GM21529 (cell line): ENCODE data around the gene SETBP1.

Experiments used
- ATAC-seq: cut with Tn5 transposase; IDR thresholded peaks from one replicate; pipeline ENCODE4 v1.9.1; 2021; ENCODE audit not compliant: unreplicated experiment

Gene SETBP1

GRCh38 chr18:44811572-44812125 lies 131.0 kb downstream of the SETBP1 start:
- ATAC-seq = no peak

- no peak for ATAC-seq
These were observed 131.7 kb downstream of the SETBP1 start for GRCh38 chr18:44812426-44812825.

GRCh38 chr18:44813586-44813985 lies 132.9 kb downstream of the SETBP1 start:
- no peak for ATAC-seq

GRCh38 chr18:44815108-44815507 lies 134.4 kb downstream of the SETBP1 start:
- ATAC-seq = no peak

- ATAC-seq = no peak
These were observed 135.4 kb downstream of the SETBP1 start for GRCh38 chr18:44816050-44816449.

- ATAC-seq = no peak
These were observed 135.8 kb downstream of the SETBP1 start for GRCh38 chr18:44816477-44816876.

- no peak for ATAC-seq
These were observed 137.3 kb downstream of the SETBP1 start for GRCh38 chr18:44817831-44818473.

- ATAC-seq = peak; percentile 55
These were observed 138.1 kb downstream of the SETBP1 start for GRCh38 chr18:44818668-44819403.

GRCh38 chr18:44819944-44820510 lies 139.3 kb downstream of the SETBP1 start:
- no peak for ATAC-seq

- ATAC-seq = no peak
These were observed 141.2 kb downstream of the SETBP1 start for GRCh38 chr18:44821924-44822323.

- no peak for ATAC-seq
These were observed 142.6 kb downstream of the SETBP1 start for GRCh38 chr18:44823286-44823685.

GRCh38 chr18:44823782-44824181 lies 143.1 kb downstream of the SETBP1 start:
- no peak for ATAC-seq

GRCh38 chr18:44824884-44825283 lies 144.2 kb downstream of the SETBP1 start:
- ATAC-seq = no peak

- no peak for ATAC-seq
These were observed 146.0 kb downstream of the SETBP1 start for GRCh38 chr18:44826418-44827259.

- no peak for ATAC-seq
These were observed 147.4 kb downstream of the SETBP1 start for GRCh38 chr18:44828080-44828479.

- ATAC-seq = no peak
These were observed 149.9 kb downstream of the SETBP1 start for GRCh38 chr18:44830581-44830980.

GRCh38 chr18:44833786-44834185 lies 153.1 kb downstream of the SETBP1 start:
- no peak for ATAC-seq

GRCh38 chr18:44834867-44835469 lies 154.3 kb downstream of the SETBP1 start:
- no peak for ATAC-seq

GRCh38 chr18:44835703-44836102 lies 155.0 kb downstream of the SETBP1 start:
- no peak for ATAC-seq

- ATAC-seq = no peak
These were observed 155.6 kb downstream of the SETBP1 start for GRCh38 chr18:44836263-44836662.
